Fibroblast of pulmonary artery (primary cell): ENCODE data around the gene ABCF2.

Experiments
- DNase-seq: peaks from one replicate; pipeline ENCODE4 v3.0.0-alpha.2; 2010; ENCODE audit warnings: low read depth
- H3K4me3 ChIP-seq: replicated peaks from 2 replicates; pipeline ENCODE4 v1.5.1; 2011; ENCODE audit warnings: low read depth, mild to moderate bottlenecking, control low read depth, low read length, moderate library complexity
- CTCF ChIP-seq: IDR thresholded peaks from 2 replicates; pipeline ENCODE4 v1.5.1; 2011; ENCODE audit warnings: mild to moderate bottlenecking, control low read depth, low read length, inconsistent platforms; ENCODE audit errors: missing control alignments

Gene ABCF2

GRCh38 chr7:151231080-151231479, 4.1 kb upstream of the ABCF2 start:
- DNase-seq = no peak
- no peak overlapping the region for H3K4me3 ChIP-seq
- no peak for TF ChIP-seq CTCF

- TF ChIP-seq CTCF = no peak
- no peak for DNase-seq
- H3K4me3 ChIP-seq = no peak overlapping the region
Observed at GRCh38 chr7:151229249-151229648, 2.2 kb upstream of the ABCF2 start.

- peak overlapping the region; percentile 88 for H3K4me3 ChIP-seq
- DNase-seq = no peak
- TF ChIP-seq CTCF = no peak
Observed at GRCh38 chr7:151228024-151228866, 1.2 kb upstream of the ABCF2 start.

GRCh38 chr7:151226560-151226874, 488 bp downstream of the ABCF2 start:
- TF ChIP-seq CTCF = no peak
- DNase-seq = no peak
- H3K4me3 ChIP-seq = peak overlapping the region; percentile 88

GRCh38 chr7:151225948-151226510, 976 bp downstream of the ABCF2 start:
- TF ChIP-seq CTCF = no peak
- H3K4me3 ChIP-seq = peak overlapping the region; percentile 88
- DNase-seq = no peak

GRCh38 chr7:151223728-151224127, 3.3 kb downstream of the ABCF2 start:
- no peak overlapping the region for H3K4me3 ChIP-seq
- DNase-seq = no peak
- TF ChIP-seq CTCF = no peak

- TF ChIP-seq CTCF = no peak
- no peak for DNase-seq
- H3K4me3 ChIP-seq = no peak overlapping the region
Observed at GRCh38 chr7:151218170-151218569, 8.8 kb downstream of the ABCF2 start.
